GM12878 (cell line): ENCODE results near the gene TMBIM6. TPM values are rescaled to one million over a fixed set of nuclear protein-coding genes. Genes with fewer than 3 reads are reported as not detected.

Experiments
- BACH1 ChIP-seq: fragments of 450-650 bp; IDR thresholded peaks from 2 replicates; pipeline ENCODE4 v1.6.1; 2017; ENCODE audit warnings: mild to moderate bottlenecking, borderline replicate concordance
- CBFB ChIP-seq: IDR thresholded peaks from 2 replicates; pipeline ENCODE4 v1.6.1; 2016; ENCODE audit warnings: antibody characterized with exemption, low read depth
- CBX3 ChIP-seq: fragments of 200-600 bp; sonication (generic); IDR thresholded peaks from 2 replicates; pipeline ENCODE4 v1.6.1; 2016; ENCODE audit warnings: low read depth, borderline replicate concordance
- CEBPB ChIP-seq, 2 experiments: fragments of 150-350 bp in 1 of 2; IDR thresholded peaks; 2 replicates each; pipeline ENCODE4 v1.6.1; 2012 to 2014; ENCODE audit warnings: low read depth in 2 of 2, low read length in 2 of 2, borderline replicate concordance in 1 of 2, inconsistent platforms in 1 of 2
- CHD2 ChIP-seq: IDR thresholded peaks from 2 replicates; pipeline ENCODE4 v1.6.1; 2011; ENCODE audit warnings: low read depth, low read length, improper control_type of control experiment, borderline replicate concordance
- EGR1 ChIP-seq, 2 experiments: IDR thresholded peaks; 1 replicate in 1 of 2; 2 replicates in 1 of 2; pipeline ENCODE4 v1.6.1; 2011 to 2012; ENCODE audit warnings: low read depth in 2 of 2, low read length in 2 of 2, borderline replicate concordance in 1 of 2, mild to moderate bottlenecking in 1 of 2, moderate library complexity in 1 of 2
- ESRRA ChIP-seq: IDR thresholded peaks from 2 replicates; pipeline ENCODE4 v1.6.1; 2012; ENCODE audit warnings: mild to moderate bottlenecking, low read length, improper control_type of control experiment
- FOXK2 ChIP-seq: fragments of 450-650 bp; IDR thresholded peaks from 2 replicates; pipeline ENCODE4 v1.6.1; 2017; ENCODE audit warnings: mild to moderate bottlenecking, moderate library complexity
- FOXM1 ChIP-seq: IDR thresholded peaks from 2 replicates; pipeline ENCODE4 v1.6.1; 2012; ENCODE audit warnings: low read depth, mild to moderate bottlenecking, inconsistent platforms, low read length, moderate library complexity
- IKZF1 ChIP-seq: fragments of 450-650 bp; conservative IDR thresholded peaks from 2 replicates; pipeline ENCODE4 v1.6.1; 2017; ENCODE audit warnings: antibody characterized with exemption, mild to moderate bottlenecking
- IKZF2 ChIP-seq, 2 experiments: fragments of 450-650 bp; IDR thresholded peaks; 2 replicates each; pipeline ENCODE4 v1.6.1; 2017; ENCODE audit warnings: mild to moderate bottlenecking in 2 of 2, moderate library complexity in 2 of 2
- IRF4 ChIP-seq: IDR thresholded peaks from 2 replicates; pipeline ENCODE4 v1.6.1; 2011; ENCODE audit warnings: low read depth, low read length
- MTA3 ChIP-seq: IDR thresholded peaks from 2 replicates; pipeline ENCODE4 v1.6.1; 2012; ENCODE audit warnings: low read length, inconsistent platforms, borderline replicate concordance
- NFYA ChIP-seq: IDR thresholded peaks from 2 replicates; pipeline ENCODE4 v1.6.1; 2011; ENCODE audit warnings: low read depth, mild to moderate bottlenecking, low read length, improper control_type of control experiment, borderline replicate concordance
- NKRF ChIP-seq: fragments of 450-650 bp; conservative IDR thresholded peaks from 2 replicates; pipeline ENCODE4 v1.6.1; 2017; ENCODE audit warnings: mild to moderate bottlenecking, moderate library complexity
- SMAD1 ChIP-seq: fragments of 450-650 bp; IDR thresholded peaks from 2 replicates; pipeline ENCODE4 v1.6.1; 2018; ENCODE audit warnings: mild to moderate bottlenecking, low read depth; ENCODE audit not compliant: partially characterized antibody
- SMAD5 ChIP-seq: IDR thresholded peaks from 2 replicates; pipeline ENCODE4 v1.6.1; 2016; ENCODE audit warnings: antibody characterized with exemption, low read depth
- SMC3 ChIP-seq: IDR thresholded peaks from 2 replicates; pipeline ENCODE4 v1.6.1; 2011; ENCODE audit warnings: low read length, improper control_type of control experiment, borderline replicate concordance
- SREBF2 ChIP-seq: IDR thresholded peaks from 2 replicates; pipeline ENCODE4 v1.6.1; 2012; ENCODE audit warnings: mild to moderate bottlenecking, low read length
- WRNIP1 ChIP-seq: IDR thresholded peaks from 2 replicates; pipeline ENCODE4 v1.6.1; 2011; ENCODE audit warnings: low read depth, low read length, improper control_type of control experiment, borderline replicate concordance
- YY1 ChIP-seq: IDR thresholded peaks from 2 replicates; pipeline ENCODE4 v1.6.1; 2011; ENCODE audit warnings: low read depth, mild to moderate bottlenecking, low read length
- ZBTB33 ChIP-seq: fragments of 450-650 bp; IDR thresholded peaks from 2 replicates; pipeline ENCODE4 v1.6.1; 2017; ENCODE audit warnings: mild to moderate bottlenecking
- ZBTB4 ChIP-seq: fragments of 450-650 bp; formaldehyde crosslinking; IDR thresholded peaks from 2 replicates; pipeline ENCODE4 v1.4.0; 2022; ENCODE audit warnings: mild to moderate bottlenecking, moderate library complexity
- ZNF622 ChIP-seq: fragments of 450-650 bp; IDR thresholded peaks from 2 replicates; pipeline ENCODE4 v1.6.1; 2017; ENCODE audit warnings: mild to moderate bottlenecking, inconsistent platforms
- polyA plus RNA-seq, 11 experiments: library from polyadenylated mRNA; depleted of rRNA in 4 of 11; unstranded in 6 of 11; stranded (reverse) in 5 of 11; fragments of >200 nt; fragmentation: Nextera tagmentation in 4 of 11; fragmentation: Illumina TruSeq in 1 of 11; extraction: Ambion mirVana in 4 of 11; extraction: Trizol in 1 of 11; gene quantifications; 1 replicate in 1 of 11; 2 replicates in 10 of 11; pipeline versions ENCODE4 v1.2.1 to v1.2.3, GENCODE V29; 2011 to 2016; ENCODE audit warnings: inconsistent platforms in 2 of 11, missing spikeins in 2 of 11, low read depth in 1 of 11
- total RNA-seq, 4 experiments: library from RNA; depleted of rRNA in 3 of 4; stranded (reverse); fragments of >200 nt in 3 of 4; fragmentation: Illumina TruSeq in 1 of 4; extraction: Trizol in 1 of 4; gene quantifications; 2 replicates each; pipeline versions ENCODE4 v1.2.1 to v1.2.3, GENCODE V29; 2013 to 2021

Gene TMBIM6
- total and polyA plus RNA-seq, 10 of the 15 experiments (the other 5 are each of a cell fraction or from before 2014, with no cell fraction given): 224 to 1,192 (median 379) TPM

GRCh38 chr12:49698619-49699545 is 42.5 kb upstream of the TMBIM6 start (continued):
- TF ChIP-seq WRNIP1 (no peak), ZBTB4 (CRISPR knock-in tag) (no peak), IKZF2 (IDR thresholded peaks at IDR 0.05) (peak; percentile 92 to 97), CEBPB (IDR thresholded peaks at IDR 0.05; ENCODE audit: borderline replicate concordance in 1 of 2, low read depth in 2 of 2, low read length in 2 of 2) (no peak), IKZF1 (peak; percentile 98), SMAD5 (no peak), FOXK2 (no peak), BACH1 (peak; percentile 75; the same call in 1 of the 2 replicates), EGR1 (IDR thresholded peaks at IDR 0.05; ENCODE audit: borderline replicate concordance in 1 of 2, low read depth in 2 of 2, low read length in 2 of 2) (peak in 1 of 2 experiments; percentile 64; a peak in 2 of 3 replicates), SMAD1 (no peak), CBX3 (no peak), FOXM1 (peak; percentile 85), NKRF (no peak), ESRRA (no peak), CHD2 (0 out of 2 replicates have a peak, but pooled peaks have one; percentile 31), CBFB (peak; percentile 93), SREBF2 (no peak), MTA3 (peak; percentile 85; the same call in 1 of the 2 replicates), ZBTB33 (no peak), ZNF622 (no peak), SMC3 (no peak), IRF4 (0 out of 2 replicates have a peak, but pooled peaks have one; percentile 72), NFYA (no peak), YY1 (peak; percentile 67)
